Measurements from ENCODE around the gene TGFBR1. TPM values are rescaled to one million over a fixed set of nuclear protein-coding genes. Genes with fewer than 3 reads are reported as not detected.

Gene TGFBR1
- total RNA-seq, result 10 to 100 TPM; 60.9 to 74.1 TPM
- polyA plus RNA-seq (ENCODE audit: insufficient read length in 6 of 6), result 10 to 100 TPM; 34.6 to 43.6 (median 39.5) TPM
- long read RNA-seq, donor 1, full-length matches to known transcripts, result 9 of 9 reads
- long read RNA-seq, donor 1, partial matches to known transcripts, result 0 of 9 reads
- long read RNA-seq, donor 1, other reads (novel, unspliced or antisense), result 0 of 9 reads
- long read RNA-seq, donor 2, full-length matches to known transcripts, result 12 of 12 reads
- long read RNA-seq, donor 2, partial matches to known transcripts, result 0 of 12 reads
- long read RNA-seq, donor 2, other reads (novel, unspliced or antisense), result 0 of 12 reads
- long read RNA-seq, donor 3, full-length matches to known transcripts, result 5 of 5 reads
- long read RNA-seq, donor 3, partial matches to known transcripts, result 0 of 5 reads
- long read RNA-seq, donor 3, other reads (novel, unspliced or antisense), result 0 of 5 reads
- long read RNA-seq, donor 4, partial matches to known transcripts, result 0 of 1 reads
- long read RNA-seq, donor 4, other reads (novel, unspliced or antisense), result 1 of 1 reads
- long read RNA-seq, donor 5, full-length matches to known transcripts, result 3 of 3 reads
- long read RNA-seq, donor 5, partial matches to known transcripts, result 0 of 3 reads
- long read RNA-seq, donor 5, other reads (novel, unspliced or antisense), result 0 of 3 reads
- long read RNA-seq, donor 6, full-length matches to known transcripts, result 4 of 4 reads
- long read RNA-seq, donor 6, partial matches to known transcripts, result 0 of 4 reads
- long read RNA-seq, donor 6, other reads (novel, unspliced or antisense), result 0 of 4 reads
- long read RNA-seq, donor 7, full-length matches to known transcripts, result 4 of 4 reads
- long read RNA-seq, donor 7, partial matches to known transcripts, result 0 of 4 reads
- long read RNA-seq, donor 7, other reads (novel, unspliced or antisense), result 0 of 4 reads
- long read RNA-seq, donor 8, full-length matches to known transcripts, result 6 of 6 reads
- long read RNA-seq, donor 8, partial matches to known transcripts, result 0 of 6 reads
- long read RNA-seq, donor 8, other reads (novel, unspliced or antisense), result 0 of 6 reads
- long read RNA-seq, donor 9, result 0 reads
- long read RNA-seq, donor 10, result 0 reads
- long read RNA-seq, donor 11, full-length matches to known transcripts, result 3 of 48 reads
- long read RNA-seq, donor 11, partial matches to known transcripts, result 45 of 48 reads
- long read RNA-seq, donor 11, other reads (novel, unspliced or antisense), result 0 of 48 reads
- long read RNA-seq, donor 12, full-length matches to known transcripts, result 4 of 4 reads
- long read RNA-seq, donor 12, partial matches to known transcripts, result 0 of 4 reads
- long read RNA-seq, donor 12, other reads (novel, unspliced or antisense), result 0 of 4 reads

DNA sequence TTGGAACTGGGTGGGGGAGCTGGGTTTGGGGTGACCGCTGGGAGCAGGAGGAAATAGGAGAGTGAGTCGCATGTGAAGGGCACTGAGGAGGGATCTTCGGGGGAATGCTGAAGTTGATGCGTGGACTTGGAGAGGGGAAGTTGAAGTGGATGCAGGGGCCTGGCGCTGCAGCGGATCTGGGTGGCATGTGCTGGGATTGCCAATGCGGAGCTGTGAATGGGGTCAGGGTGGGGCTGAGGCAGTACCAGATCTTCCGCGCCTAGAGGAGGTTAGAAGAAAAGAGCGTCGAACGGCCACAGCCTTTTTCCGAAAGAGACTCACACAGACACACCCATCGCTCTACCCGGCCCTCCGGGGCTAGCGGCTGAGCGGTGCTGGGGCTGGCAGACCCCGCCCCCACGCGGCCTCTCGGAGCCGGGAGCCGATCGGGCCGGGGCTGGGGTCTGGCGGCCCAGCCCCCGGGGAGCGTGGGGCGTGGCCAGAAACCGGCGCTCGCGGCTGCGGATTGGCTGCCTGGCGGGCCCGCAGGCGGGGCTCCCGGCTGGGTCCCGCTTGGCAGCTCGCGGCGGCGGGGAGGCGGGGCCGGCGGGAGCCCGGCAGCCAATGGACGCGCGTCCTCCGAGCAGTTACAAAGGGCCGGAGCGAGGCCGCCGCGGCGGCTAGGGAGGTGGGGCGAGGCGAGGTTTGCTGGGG, at the start of gene TGFBR1:
Gene TGFBR1, plus strand, starts transcription at position 655 of the 693 bp plus-strand sequence. CDS start 93 bp downstream, outside the sequence.
- Histone ChIP-seq H3K4me3 (peak within 1 kb of the TSS; percentile 71 to 92), H3K27me3 (no peaks in the 10 kb centered on the region), H3K4me1 (peaks cover 7 to 53% of the 10 kb centered on the region in 2 donors), H3K9me3 (no peaks in the 10 kb centered on the region), H3K36me3 (no peaks in the 10 kb centered on the region), H3K27ac (peak within 1 kb of the TSS; percentile 92 to 93)
- TF ChIP-seq, protein P1, sequence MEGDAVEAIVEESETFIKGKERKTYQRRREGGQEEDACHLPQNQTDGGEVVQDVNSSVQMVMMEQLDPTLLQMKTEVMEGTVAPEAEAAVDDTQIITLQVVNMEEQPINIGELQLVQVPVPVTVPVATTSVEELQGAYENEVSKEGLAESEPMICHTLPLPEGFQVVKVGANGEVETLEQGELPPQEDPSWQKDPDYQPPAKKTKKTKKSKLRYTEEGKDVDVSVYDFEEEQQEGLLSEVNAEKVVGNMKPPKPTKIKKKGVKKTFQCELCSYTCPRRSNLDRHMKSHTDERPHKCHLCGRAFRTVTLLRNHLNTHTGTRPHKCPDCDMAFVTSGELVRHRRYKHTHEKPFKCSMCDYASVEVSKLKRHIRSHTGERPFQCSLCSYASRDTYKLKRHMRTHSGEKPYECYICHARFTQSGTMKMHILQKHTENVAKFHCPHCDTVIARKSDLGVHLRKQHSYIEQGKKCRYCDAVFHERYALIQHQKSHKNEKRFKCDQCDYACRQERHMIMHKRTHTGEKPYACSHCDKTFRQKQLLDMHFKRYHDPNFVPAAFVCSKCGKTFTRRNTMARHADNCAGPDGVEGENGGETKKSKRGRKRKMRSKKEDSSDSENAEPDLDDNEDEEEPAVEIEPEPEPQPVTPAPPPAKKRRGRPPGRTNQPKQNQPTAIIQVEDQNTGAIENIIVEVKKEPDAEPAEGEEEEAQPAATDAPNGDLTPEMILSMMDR (IDR thresholded peaks at IDR 0.05), result peak in 1 of 2 donors; percentile 14
- peak; percentile 93 for ATAC-seq
- intact Hi-C loops (cut with DNase I), result no loop called here
- peak; percentile 86 to 99 (median 94) for DNase-seq

DNA sequence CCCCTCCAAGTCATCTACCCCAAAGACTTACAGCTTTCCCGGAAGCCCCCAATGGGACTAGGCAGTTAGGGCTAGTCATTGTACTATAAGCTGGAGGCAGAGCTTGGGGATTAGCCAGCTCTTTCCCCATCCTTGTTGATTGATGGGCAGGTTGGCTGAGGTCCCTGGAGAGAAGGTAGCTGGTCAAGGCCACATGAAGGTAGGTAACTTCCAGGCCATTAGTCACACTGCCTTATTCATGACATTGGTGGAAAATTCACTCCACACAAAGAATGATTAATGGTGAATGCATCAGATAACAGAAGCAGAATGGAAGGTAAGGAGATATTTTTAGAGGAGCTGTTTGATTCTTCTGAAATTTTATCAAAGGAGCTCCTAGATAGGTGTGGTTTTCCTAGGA, 49.5 kb upstream of the TGFBR1 start:
- DNase-seq, result no peak
- H3K27ac ChIP-seq, result no peak overlapping the region
- no peak for ATAC-seq
- no peaks in the 10 kb centered on the region for H3K36me3 ChIP-seq
- H3K9me3 ChIP-seq, result no peaks in the 10 kb centered on the region
- intact Hi-C loops (cut with DNase I), result no loop called here
- no peak overlapping the region for H3K4me3 ChIP-seq
- peaks cover 3 to 43% of the 10 kb centered on the region in 2 donors for H3K4me1 ChIP-seq
- H3K27me3 ChIP-seq, result peaks cover 0 to 7% of the 10 kb centered on the region in 2 donors
- TF ChIP-seq, protein P1 (IDR thresholded peaks at IDR 0.05), result no peak

DNA sequence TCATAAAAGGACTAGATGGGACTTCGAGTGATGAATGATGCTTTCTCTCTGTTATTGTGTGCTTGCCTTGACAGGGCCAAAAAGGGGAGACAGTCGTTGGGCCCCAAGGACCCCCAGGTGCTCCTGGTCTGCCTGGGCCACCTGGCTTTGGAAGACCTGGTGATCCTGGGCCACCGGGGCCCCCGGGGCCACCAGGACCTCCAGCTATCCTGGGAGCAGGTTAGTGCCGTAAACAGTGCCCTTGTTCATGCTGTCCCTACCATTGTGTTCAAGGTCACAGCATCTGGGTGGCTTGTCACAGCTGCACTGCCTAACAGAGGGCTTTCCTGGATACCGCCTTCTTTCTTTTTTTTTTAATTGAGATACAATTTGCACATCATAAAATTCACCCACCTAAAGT, 48.7 kb upstream of the TGFBR1 start:
- intact Hi-C loops (cut with DNase I), result no loop called here
- TF ChIP-seq, protein P1 (IDR thresholded peaks at IDR 0.05), result no peak
- Histone ChIP-seq H3K36me3 (no peaks in the 10 kb centered on the region), H3K4me3 (no peak overlapping the region), H3K27ac (no peak overlapping the region), H3K4me1 (peaks cover 3 to 44% of the 10 kb centered on the region in 2 donors), H3K27me3 (peaks cover 0 to 7% of the 10 kb centered on the region in 2 donors), H3K9me3 (no peaks in the 10 kb centered on the region)
- no peak for DNase-seq
- no peak for ATAC-seq

DNA sequence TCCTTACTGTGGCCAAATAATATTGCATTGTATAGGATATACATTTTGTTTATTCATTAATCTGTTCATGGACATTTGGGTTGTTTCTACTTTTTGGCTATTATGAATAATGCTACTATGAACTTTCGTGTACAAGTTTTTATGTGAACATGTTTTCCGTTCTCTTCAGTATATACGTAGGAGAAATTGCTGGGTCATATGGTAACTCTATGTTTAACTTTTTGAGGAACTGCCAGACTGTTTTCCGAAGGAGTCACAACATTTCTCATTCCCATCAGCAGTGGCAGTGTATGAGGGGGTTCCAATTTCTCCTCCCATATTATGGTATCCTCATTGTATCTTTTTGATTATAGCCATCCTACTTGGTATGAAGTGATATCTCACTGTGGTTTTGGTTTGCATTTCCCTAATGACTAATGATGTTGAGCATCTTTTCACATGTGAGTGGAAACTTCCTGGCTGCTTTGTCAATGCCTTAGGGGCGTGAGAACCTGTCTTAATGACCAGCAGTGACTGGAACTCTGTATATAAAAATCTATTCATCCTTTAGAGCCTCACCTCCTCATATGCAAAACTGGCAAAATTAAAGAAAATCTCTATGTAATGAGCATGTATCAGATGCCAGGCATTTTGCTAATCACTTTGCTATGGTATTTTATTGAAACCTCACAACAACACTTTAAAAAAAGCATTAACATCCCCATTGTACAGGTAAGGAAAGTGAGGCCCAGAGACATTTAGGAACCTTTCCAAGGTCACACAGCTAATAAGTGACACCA, 47.8 kb upstream of the TGFBR1 start:
- ATAC-seq, result peak; percentile 19
- intact Hi-C loops (cut with DNase I), result no loop called here
- DNase-seq, result no peak
- no peaks in the 10 kb centered on the region for H3K9me3 ChIP-seq
- peaks cover 3 to 44% of the 10 kb centered on the region in 2 donors for H3K4me1 ChIP-seq
- peaks cover 0 to 5% of the 10 kb centered on the region in 2 donors for H3K27me3 ChIP-seq
- TF ChIP-seq, protein P1 (IDR thresholded peaks at IDR 0.05), result no peak
- H3K36me3 ChIP-seq, result no peaks in the 10 kb centered on the region
- peak overlapping the region; percentile 57 to 94 for H3K27ac ChIP-seq
- H3K4me3 ChIP-seq, result no peak overlapping the region
